H7 (cell line): ENCODE measurements around the gene ACSM3. TPM values are rescaled to one million over a fixed set of nuclear protein-coding genes. Genes with fewer than 3 reads are reported as not detected.

Experiments used
- DNase-seq: peaks from one replicate; pipeline ENCODE4 v3.0.0; 2012
- H3K27me3 ChIP-seq: 2 replicates; pipeline ENCODE4 v1.6.0; 2011; ENCODE audit warnings: mild to moderate bottlenecking, low read length; ENCODE audit not compliant: control insufficient read depth, insufficient read depth
- H3K36me3 ChIP-seq: replicated peaks from 2 replicates; pipeline ENCODE4 v1.5.1; 2011; ENCODE audit warnings: low read length; ENCODE audit not compliant: control insufficient read depth, insufficient read depth
- H3K4me3 ChIP-seq: 2 replicates; pipeline ENCODE4 v1.5.1; 2011; ENCODE audit warnings: low read depth, mild to moderate bottlenecking, control low read depth, low read length, moderate library complexity; ENCODE audit not compliant: insufficient read depth
- total RNA-seq: library from RNA; depleted of rRNA; stranded (reverse); fragments of >200 nt; shearing (Covaris generic); gene quantifications from 2 replicates; pipeline ENCODE4 v1.2.3, GENCODE V29; 2014; rRNA removed

ACSM3 gene
- total RNA-seq, 1 experiment from 2014 or later = 2.4 TPM

- no peak for DNase-seq
- Histone ChIP-seq H3K27me3 (no peaks in the 10 kb centered on the region), H3K36me3 (peaks cover 2% of the 10 kb centered on the region; the same call in 1 of the 2 replicates), H3K4me3 (no peak overlapping the region)
These were observed 80.2 kb downstream of the ACSM3 start for GRCh38 chr16:20844054-20844453.

- DNase-seq = no peak
- H3K4me3 ChIP-seq = no peak overlapping the region
- peaks cover 2% of the 10 kb centered on the region; the same call in 1 of the 2 replicates for H3K36me3 ChIP-seq
- no peaks in the 10 kb centered on the region for H3K27me3 ChIP-seq
These were observed 80.8 kb downstream of the ACSM3 start for GRCh38 chr16:20844588-20844987.

DNA sequence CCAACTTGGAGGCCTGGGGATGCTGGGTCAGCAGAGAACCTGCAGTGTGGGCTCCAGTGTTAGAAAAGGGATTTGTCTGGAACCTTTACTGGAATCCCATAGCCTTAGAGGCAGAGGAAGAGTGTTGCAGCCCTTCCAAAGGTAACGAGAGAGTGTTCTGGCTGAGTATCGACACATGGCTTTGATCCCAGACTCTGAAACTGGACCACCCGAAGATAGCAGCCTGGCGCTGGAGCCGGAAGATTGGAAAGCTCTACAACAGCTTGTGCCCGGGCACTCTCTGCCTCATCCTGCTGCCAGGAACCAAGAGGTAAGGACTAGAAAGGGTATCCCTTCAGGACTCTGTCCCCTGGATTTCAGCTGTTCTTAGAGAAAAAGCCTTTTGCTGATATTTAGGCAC lies 82.2 kb downstream of the ACSM3 start:
- no peak overlapping the region for H3K4me3 ChIP-seq
- no peak for DNase-seq
- no peaks in the 10 kb centered on the region for H3K27me3 ChIP-seq
- H3K36me3 ChIP-seq = peaks cover 2% of the 10 kb centered on the region; the same call in 1 of the 2 replicates

DNA sequence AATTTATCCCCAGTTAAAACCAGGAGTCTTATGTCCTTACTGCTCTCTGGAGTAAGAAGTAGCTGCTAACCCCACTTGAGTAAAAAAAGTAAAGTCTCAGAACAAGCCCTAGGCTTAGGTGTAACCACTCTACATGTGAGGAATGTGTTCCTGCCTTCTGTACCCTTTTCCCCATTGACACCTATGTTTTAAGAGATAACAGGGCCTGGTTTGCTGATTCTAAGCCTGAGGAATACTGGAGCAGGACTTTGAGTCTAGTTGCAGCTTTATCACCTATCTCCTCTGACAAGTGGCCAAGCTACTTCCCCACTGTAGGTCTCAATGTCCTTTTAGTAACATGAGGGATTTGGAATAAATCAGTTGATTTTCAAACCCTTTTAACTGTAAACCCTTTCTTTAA lies 82.7 kb downstream of the ACSM3 start:
- Histone ChIP-seq H3K36me3 (peaks cover 2% of the 10 kb centered on the region; the same call in 1 of the 2 replicates), H3K27me3 (no peaks in the 10 kb centered on the region), H3K4me3 (no peak overlapping the region)
- DNase-seq = no peak

Other genes starting within 250 kb of the ACSM3 start
- gene ACSM2B, start 187.6 kb upstream of the ACSM3 start, total RNA-seq = not detected in 2 replicates
- gene ACSM1, start 66.3 kb upstream of the ACSM3 start, total RNA-seq = 0.10 and 0.26 TPM in 2 replicates
- 62.0 and 62.2 TPM in 2 replicates for gene THUMPD1, start 22.2 kb upstream of the ACSM3 start, total RNA-seq
- gene ERI2, start 42.5 kb downstream of the ACSM3 start, total RNA-seq = 19.1 and 33.7 TPM in 2 replicates
- gene REXO5, start 42.5 kb downstream of the ACSM3 start, total RNA-seq = 9.5 and 11.3 TPM in 2 replicates
- gene DCUN1D3, start 136.3 kb downstream of the ACSM3 start, total RNA-seq = 10.4 and 11.9 TPM in 2 replicates
- 29.8 and 42.4 TPM in 2 replicates for gene LYRM1, start 136.8 kb downstream of the ACSM3 start, total RNA-seq